SK-N-SH (cell line): ENCODE data around the gene PLCL2. TPM values are rescaled to one million over a fixed set of nuclear protein-coding genes. Genes with fewer than 3 reads are reported as not detected.

Experiments
- CTCF ChIA-PET: fragments of 300-600, 350-600 bp; formaldehyde crosslinking; extraction: SDS; loops from one replicate; lab custom pipeline; 2021; lab: Yijun Ruan, JAX
- POLR2A ChIA-PET: fragments of 350-600 bp; sonication (Branson Sonifier 250); formaldehyde crosslinking; extraction: SDS; loops from one replicate; lab custom pipeline; 2020; ENCODE audit warnings: antibody characterized with exemption, inconsistent platforms; lab: Yijun Ruan, JAX
- DNase-seq: peaks from one replicate; pipeline ENCODE4 v3.0.0; 2012
- H2AFZ ChIP-seq: fragments of 200-600 bp; sonication (generic); 2 replicates; pipeline ENCODE4 v1.8.1; 2016; ENCODE audit warnings: antibody characterized with exemption, mild to moderate bottlenecking, low read depth
- H3F3A ChIP-seq: fragments of 200-600 bp; sonication (generic); replicated peaks from 2 replicates; pipeline ENCODE3; 2016; ENCODE audit warnings: antibody characterized with exemption, mild to moderate bottlenecking; ENCODE audit not compliant: insufficient read depth
- H3K27ac ChIP-seq, 2 experiments: fragments of 200-500 bp in 1 of 2; fragments of 200-600 bp in 1 of 2; sonication (Bioruptor generic) in 1 of 2; sonication (generic), shearing (Covaris generic) in 1 of 2; 2 replicates each; pipeline versions ENCODE4 v1.5.1 to v1.6.1; 2014 to 2016; ENCODE audit warnings: low read depth in 2 of 2, inconsistent platforms in 1 of 2, low read length in 1 of 2, mild to moderate bottlenecking in 1 of 2, mixed read lengths in 1 of 2
- H3K27me3 ChIP-seq: fragments of 200-600 bp; sonication (generic), shearing (Covaris generic); 2 replicates; pipeline ENCODE4 v1.6.1; 2016; ENCODE audit warnings: mixed run types; ENCODE audit not compliant: insufficient read depth
- H3K36me3 ChIP-seq, 2 experiments: fragments of 200-500 bp in 1 of 2; fragments of 200-600 bp in 1 of 2; sonication (Bioruptor generic) in 1 of 2; sonication (generic) in 1 of 2; replicated peaks in 1 of 2; 2 replicates each; pipeline versions ENCODE3 to v1.5.1; 2014 to 2016; ENCODE audit warnings: low read length in 1 of 2, mild to moderate bottlenecking in 1 of 2; ENCODE audit not compliant: insufficient read depth in 2 of 2, control insufficient read depth in 1 of 2
- H3K4me1 ChIP-seq, 2 experiments: fragments of 200-500 bp in 1 of 2; fragments of 200-600 bp in 1 of 2; sonication (Bioruptor generic) in 1 of 2; sonication (generic), shearing (Covaris generic) in 1 of 2; 2 replicates each; pipeline versions ENCODE4 v1.5.1 to v1.6.1; 2014 to 2016; ENCODE audit warnings: low read depth in 1 of 2, low read length in 1 of 2, mixed run types in 1 of 2; ENCODE audit not compliant: insufficient read depth in 2 of 2, control insufficient read depth in 1 of 2
- H3K4me2 ChIP-seq: fragments of 200-600 bp; sonication (generic), shearing (Covaris generic); 2 replicates; pipeline ENCODE4 v1.6.1; 2017; ENCODE audit warnings: mixed run types
- H3K4me3 ChIP-seq, 2 experiments: fragments of 200-500 bp in 1 of 2; fragments of 200-600 bp in 1 of 2; sonication (Bioruptor generic) in 1 of 2; sonication (generic), shearing (Covaris generic) in 1 of 2; 2 replicates each; pipeline versions ENCODE4 v1.5.1 to v1.8.1; 2014 to 2016; ENCODE audit warnings: low read depth in 2 of 2, inconsistent platforms in 1 of 2, low read length in 1 of 2, mild to moderate bottlenecking in 1 of 2, mixed read lengths in 1 of 2, moderate library complexity in 1 of 2
- H3K79me2 ChIP-seq: fragments of 200-600 bp; sonication (generic); 2 replicates; pipeline ENCODE4 v1.8.1; 2017; ENCODE audit warnings: mild to moderate bottlenecking; ENCODE audit not compliant: insufficient read depth
- H3K9ac ChIP-seq: fragments of 200-600 bp; sonication (generic); 2 replicates; pipeline ENCODE4 v1.6.1; 2017; ENCODE audit warnings: mixed run types
- H3K9me2 ChIP-seq: fragments of 200-600 bp; sonication (generic); 2 replicates; pipeline ENCODE4 v1.6.1; 2017; ENCODE audit warnings: mixed run types
- H3K9me3 ChIP-seq: fragments of 200-600 bp; sonication (generic); 2 replicates; pipeline ENCODE4 v1.6.1; 2017; ENCODE audit warnings: mixed run types, mild to moderate bottlenecking, moderate library complexity
- H4K20me1 ChIP-seq: fragments of 200-600 bp; sonication (generic); 2 replicates; pipeline ENCODE4 v1.6.1; 2017; ENCODE audit warnings: mild to moderate bottlenecking, mixed run types; ENCODE audit not compliant: insufficient read depth
- CHD2 ChIP-seq: fragments of 150-350 bp; IDR thresholded peaks from 2 replicates; pipeline ENCODE4 v1.6.1; 2018; ENCODE audit warnings: low read length; ENCODE audit not compliant: partially characterized antibody
- ELF1 ChIP-seq: IDR thresholded peaks from 2 replicates; pipeline ENCODE4 v1.4.0; 2012
- GABPA ChIP-seq: IDR thresholded peaks from 2 replicates; pipeline ENCODE4 v1.4.0; 2012; ENCODE audit warnings: low read depth, mild to moderate bottlenecking
- MEF2A ChIP-seq: IDR thresholded peaks from 2 replicates; pipeline ENCODE4 v1.4.0; 2012; ENCODE audit warnings: low read depth, borderline replicate concordance
- NFIC ChIP-seq: IDR thresholded peaks from 2 replicates; pipeline ENCODE4 v1.4.0; 2012; ENCODE audit warnings: borderline replicate concordance
- NRF1 ChIP-seq: IDR thresholded peaks from 2 replicates; pipeline ENCODE4 v1.6.1; 2012; ENCODE audit warnings: low read depth, mild to moderate bottlenecking, low read length
- RAD21 ChIP-seq: IDR thresholded peaks from 2 replicates; pipeline ENCODE4 v1.6.1; 2012; ENCODE audit warnings: mild to moderate bottlenecking, low read length
- RXRA ChIP-seq: IDR thresholded peaks from 2 replicates; pipeline ENCODE4 v1.4.0; 2012; ENCODE audit warnings: low read depth, mild to moderate bottlenecking, borderline replicate concordance
- SIN3A ChIP-seq: IDR thresholded peaks from 2 replicates; pipeline ENCODE4 v1.6.1; 2012; ENCODE audit warnings: low read depth, mild to moderate bottlenecking, low read length, moderate library complexity, borderline replicate concordance
- TAF1 ChIP-seq: IDR thresholded peaks from 2 replicates; pipeline ENCODE4 v1.6.1; 2012; ENCODE audit warnings: low read depth, mild to moderate bottlenecking, low read length, moderate library complexity, borderline replicate concordance
- TCF12 ChIP-seq: IDR thresholded peaks from 2 replicates; pipeline ENCODE4 v1.4.0; 2012
- TEAD4 ChIP-seq: IDR thresholded peaks from 2 replicates; pipeline ENCODE4 v1.4.0; 2012; ENCODE audit warnings: mild to moderate bottlenecking, borderline replicate concordance; ENCODE audit not compliant: insufficient read depth
- WGBS: methylation state at CpG from one replicate; pipeline ENCODE4 v1.1.6; 2017; ENCODE audit warnings: low lambda C conversion rate; 5-methylcytosine and 5-hydroxymethylcytosine counted together
- polyA plus RNA-seq, 3 experiments: library from polyadenylated mRNA; depleted of rRNA; stranded (reverse); fragments of >200 nt; gene quantifications; 2 replicates each; pipeline ENCODE4 v1.2.3, GENCODE V29; 2012
- TF ChIP-seq, protein P1 (sequence below): IDR thresholded peaks from 2 replicates; pipeline ENCODE4 v1.6.1; 2012; ENCODE audit warnings: mild to moderate bottlenecking, low read depth, low read length, moderate library complexity
- TF ChIP-seq, protein P2 (sequence below): IDR thresholded peaks from 2 replicates; pipeline ENCODE4; 2012
- TF ChIP-seq, protein P3 (sequence below): IDR thresholded peaks from 2 replicates; pipeline ENCODE4 v1.4.0; 2012; ENCODE audit warnings: low read depth, borderline replicate concordance
- TF ChIP-seq, protein P4 (sequence below): fragments of 150-350 bp; IDR thresholded peaks from 2 replicates; pipeline ENCODE4 v1.6.1; 2017; ENCODE audit warnings: antibody characterized with exemption, low read length, low read depth, borderline replicate concordance
- TF ChIP-seq, protein P5 (sequence below): IDR thresholded peaks from 2 replicates; pipeline ENCODE4 v1.4.0; 2012; ENCODE audit warnings: low read depth
- TF ChIP-seq, protein P6 (sequence below): IDR thresholded peaks from 2 replicates; pipeline ENCODE4 v1.4.0; 2012; ENCODE audit warnings: low read depth, borderline replicate concordance

Gene PLCL2
- polyA plus RNA-seq, 1 of the 3 experiments (the other 2 are of a cell fraction): 0.85 TPM

DNA sequence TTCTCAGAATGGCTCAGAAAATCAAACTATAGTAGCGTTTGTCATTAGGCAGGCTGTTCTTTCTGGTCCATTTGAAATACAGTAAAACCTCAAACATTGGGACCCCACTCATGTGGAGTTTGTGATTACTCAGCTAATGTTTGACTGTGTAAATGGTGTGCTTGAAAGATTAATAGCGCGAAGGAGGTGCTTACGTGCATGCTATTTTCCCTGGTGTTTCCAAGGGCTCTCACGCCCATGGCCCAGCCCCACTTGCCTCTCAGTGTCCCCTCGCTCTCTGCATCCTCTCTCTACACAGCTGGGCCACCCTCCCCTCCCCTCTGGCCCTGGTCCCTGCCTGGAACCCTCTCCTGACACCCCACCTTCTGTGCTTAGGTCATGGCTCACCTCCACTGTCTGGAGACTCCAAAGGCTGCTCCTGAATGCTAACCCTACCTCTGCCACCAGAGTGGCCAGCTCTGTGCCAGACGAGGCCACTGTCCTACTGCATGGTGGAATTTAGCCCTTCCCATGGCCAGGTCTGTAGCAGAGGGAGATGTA, 194.2 kb downstream of the PLCL2 start:
- no peaks in the 10 kb centered on the region for H3K9me2 ChIP-seq
- 72% methylated on average over 7 of the region's 7 CpGs for WGBS
- CTCF ChIA-PET: interaction anchor here (0.6 kb wide), 1 partner anchor 151 kb away, joined by 3 read pairs; no protein-coding TSS in a partner anchor
- no peak for DNase-seq
- POLR2A ChIA-PET: no interaction called here
- H3F3A ChIP-seq: no peaks in the 10 kb centered on the region
- H3K36me3 ChIP-seq: no peaks in the 10 kb centered on the region
- no peaks in the 10 kb centered on the region for H3K4me1 ChIP-seq
- H3K27ac ChIP-seq: no peak overlapping the region
- no peaks in the 10 kb centered on the region for H4K20me1 ChIP-seq
- H3K4me3 ChIP-seq: no peak overlapping the region
- no peaks in the 10 kb centered on the region; the same call in 1 of the 2 replicates for H3K79me2 ChIP-seq
- H3K9ac ChIP-seq: no peak overlapping the region
- no peaks in the 10 kb centered on the region for H3K27me3 ChIP-seq
- no peaks in the 10 kb centered on the region for H3K9me3 ChIP-seq
- TF ChIP-seq, protein P1, sequence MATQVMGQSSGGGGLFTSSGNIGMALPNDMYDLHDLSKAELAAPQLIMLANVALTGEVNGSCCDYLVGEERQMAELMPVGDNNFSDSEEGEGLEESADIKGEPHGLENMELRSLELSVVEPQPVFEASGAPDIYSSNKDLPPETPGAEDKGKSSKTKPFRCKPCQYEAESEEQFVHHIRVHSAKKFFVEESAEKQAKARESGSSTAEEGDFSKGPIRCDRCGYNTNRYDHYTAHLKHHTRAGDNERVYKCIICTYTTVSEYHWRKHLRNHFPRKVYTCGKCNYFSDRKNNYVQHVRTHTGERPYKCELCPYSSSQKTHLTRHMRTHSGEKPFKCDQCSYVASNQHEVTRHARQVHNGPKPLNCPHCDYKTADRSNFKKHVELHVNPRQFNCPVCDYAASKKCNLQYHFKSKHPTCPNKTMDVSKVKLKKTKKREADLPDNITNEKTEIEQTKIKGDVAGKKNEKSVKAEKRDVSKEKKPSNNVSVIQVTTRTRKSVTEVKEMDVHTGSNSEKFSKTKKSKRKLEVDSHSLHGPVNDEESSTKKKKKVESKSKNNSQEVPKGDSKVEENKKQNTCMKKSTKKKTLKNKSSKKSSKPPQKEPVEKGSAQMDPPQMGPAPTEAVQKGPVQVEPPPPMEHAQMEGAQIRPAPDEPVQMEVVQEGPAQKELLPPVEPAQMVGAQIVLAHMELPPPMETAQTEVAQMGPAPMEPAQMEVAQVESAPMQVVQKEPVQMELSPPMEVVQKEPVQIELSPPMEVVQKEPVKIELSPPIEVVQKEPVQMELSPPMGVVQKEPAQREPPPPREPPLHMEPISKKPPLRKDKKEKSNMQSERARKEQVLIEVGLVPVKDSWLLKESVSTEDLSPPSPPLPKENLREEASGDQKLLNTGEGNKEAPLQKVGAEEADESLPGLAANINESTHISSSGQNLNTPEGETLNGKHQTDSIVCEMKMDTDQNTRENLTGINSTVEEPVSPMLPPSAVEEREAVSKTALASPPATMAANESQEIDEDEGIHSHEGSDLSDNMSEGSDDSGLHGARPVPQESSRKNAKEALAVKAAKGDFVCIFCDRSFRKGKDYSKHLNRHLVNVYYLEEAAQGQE: no peak
- no peak for TF ChIP-seq NRF1
- TF ChIP-seq, protein P2, sequence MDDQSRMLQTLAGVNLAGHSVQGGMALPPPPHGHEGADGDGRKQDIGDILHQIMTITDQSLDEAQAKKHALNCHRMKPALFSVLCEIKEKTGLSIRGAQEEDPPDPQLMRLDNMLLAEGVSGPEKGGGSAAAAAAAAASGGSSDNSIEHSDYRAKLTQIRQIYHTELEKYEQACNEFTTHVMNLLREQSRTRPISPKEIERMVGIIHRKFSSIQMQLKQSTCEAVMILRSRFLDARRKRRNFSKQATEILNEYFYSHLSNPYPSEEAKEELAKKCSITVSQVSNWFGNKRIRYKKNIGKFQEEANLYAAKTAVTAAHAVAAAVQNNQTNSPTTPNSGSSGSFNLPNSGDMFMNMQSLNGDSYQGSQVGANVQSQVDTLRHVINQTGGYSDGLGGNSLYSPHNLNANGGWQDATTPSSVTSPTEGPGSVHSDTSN: no peak
- TF ChIP-seq TAF1: no peak
- TF ChIP-seq TEAD4: no peak
- no peak for TF ChIP-seq MEF2A
- TF ChIP-seq, protein P3, sequence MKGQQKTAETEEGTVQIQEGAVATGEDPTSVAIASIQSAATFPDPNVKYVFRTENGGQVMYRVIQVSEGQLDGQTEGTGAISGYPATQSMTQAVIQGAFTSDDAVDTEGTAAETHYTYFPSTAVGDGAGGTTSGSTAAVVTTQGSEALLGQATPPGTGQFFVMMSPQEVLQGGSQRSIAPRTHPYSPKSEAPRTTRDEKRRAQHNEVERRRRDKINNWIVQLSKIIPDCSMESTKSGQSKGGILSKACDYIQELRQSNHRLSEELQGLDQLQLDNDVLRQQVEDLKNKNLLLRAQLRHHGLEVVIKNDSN: no peak
- TF ChIP-seq RXRA: no peak
- TF ChIP-seq CHD2: no peak
- TF ChIP-seq SIN3A: no peak
- TF ChIP-seq, protein P4, sequence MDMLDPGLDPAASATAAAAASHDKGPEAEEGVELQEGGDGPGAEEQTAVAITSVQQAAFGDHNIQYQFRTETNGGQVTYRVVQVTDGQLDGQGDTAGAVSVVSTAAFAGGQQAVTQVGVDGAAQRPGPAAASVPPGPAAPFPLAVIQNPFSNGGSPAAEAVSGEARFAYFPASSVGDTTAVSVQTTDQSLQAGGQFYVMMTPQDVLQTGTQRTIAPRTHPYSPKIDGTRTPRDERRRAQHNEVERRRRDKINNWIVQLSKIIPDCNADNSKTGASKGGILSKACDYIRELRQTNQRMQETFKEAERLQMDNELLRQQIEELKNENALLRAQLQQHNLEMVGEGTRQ: no peak
- no peak for TF ChIP-seq ELF1
- no peak for TF ChIP-seq RAD21
- TF ChIP-seq, protein P5, sequence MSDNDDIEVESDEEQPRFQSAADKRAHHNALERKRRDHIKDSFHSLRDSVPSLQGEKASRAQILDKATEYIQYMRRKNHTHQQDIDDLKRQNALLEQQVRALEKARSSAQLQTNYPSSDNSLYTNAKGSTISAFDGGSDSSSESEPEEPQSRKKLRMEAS: no peak
- TF ChIP-seq, protein P6, sequence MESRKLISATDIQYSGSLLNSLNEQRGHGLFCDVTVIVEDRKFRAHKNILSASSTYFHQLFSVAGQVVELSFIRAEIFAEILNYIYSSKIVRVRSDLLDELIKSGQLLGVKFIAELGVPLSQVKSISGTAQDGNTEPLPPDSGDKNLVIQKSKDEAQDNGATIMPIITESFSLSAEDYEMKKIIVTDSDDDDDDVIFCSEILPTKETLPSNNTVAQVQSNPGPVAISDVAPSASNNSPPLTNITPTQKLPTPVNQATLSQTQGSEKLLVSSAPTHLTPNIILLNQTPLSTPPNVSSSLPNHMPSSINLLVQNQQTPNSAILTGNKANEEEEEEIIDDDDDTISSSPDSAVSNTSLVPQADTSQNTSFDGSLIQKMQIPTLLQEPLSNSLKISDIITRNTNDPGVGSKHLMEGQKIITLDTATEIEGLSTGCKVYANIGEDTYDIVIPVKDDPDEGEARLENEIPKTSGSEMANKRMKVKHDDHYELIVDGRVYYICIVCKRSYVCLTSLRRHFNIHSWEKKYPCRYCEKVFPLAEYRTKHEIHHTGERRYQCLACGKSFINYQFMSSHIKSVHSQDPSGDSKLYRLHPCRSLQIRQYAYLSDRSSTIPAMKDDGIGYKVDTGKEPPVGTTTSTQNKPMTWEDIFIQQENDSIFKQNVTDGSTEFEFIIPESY: no peak
- TF ChIP-seq TCF12: no peak
- no peak for TF ChIP-seq GABPA
- TF ChIP-seq NFIC: no peak
- H2AFZ ChIP-seq: no peak overlapping the region
- no peak overlapping the region for H3K4me2 ChIP-seq
